ENCODE measurements around the gene ERFL.

DNA sequence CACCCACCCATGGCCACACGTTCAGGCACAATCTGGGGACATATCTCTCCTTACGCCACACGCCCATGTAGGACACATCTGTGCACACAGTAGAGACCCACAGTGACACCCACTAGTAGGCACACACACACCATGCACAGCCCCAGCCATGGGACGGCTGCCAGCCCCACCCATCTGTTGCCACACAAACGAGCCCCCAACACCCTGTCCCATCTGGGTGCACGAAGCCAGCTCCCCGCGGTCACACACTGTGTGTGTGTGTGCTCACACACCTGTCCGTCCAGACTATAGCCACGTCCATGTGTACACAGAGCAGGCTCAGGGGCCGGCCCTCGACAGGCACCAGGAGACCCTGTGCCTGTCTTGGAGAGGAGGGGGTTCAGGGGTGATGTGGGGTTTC lies 10.6 kb downstream of the ERFL start:
- TF ChIP-seq, protein P1, sequence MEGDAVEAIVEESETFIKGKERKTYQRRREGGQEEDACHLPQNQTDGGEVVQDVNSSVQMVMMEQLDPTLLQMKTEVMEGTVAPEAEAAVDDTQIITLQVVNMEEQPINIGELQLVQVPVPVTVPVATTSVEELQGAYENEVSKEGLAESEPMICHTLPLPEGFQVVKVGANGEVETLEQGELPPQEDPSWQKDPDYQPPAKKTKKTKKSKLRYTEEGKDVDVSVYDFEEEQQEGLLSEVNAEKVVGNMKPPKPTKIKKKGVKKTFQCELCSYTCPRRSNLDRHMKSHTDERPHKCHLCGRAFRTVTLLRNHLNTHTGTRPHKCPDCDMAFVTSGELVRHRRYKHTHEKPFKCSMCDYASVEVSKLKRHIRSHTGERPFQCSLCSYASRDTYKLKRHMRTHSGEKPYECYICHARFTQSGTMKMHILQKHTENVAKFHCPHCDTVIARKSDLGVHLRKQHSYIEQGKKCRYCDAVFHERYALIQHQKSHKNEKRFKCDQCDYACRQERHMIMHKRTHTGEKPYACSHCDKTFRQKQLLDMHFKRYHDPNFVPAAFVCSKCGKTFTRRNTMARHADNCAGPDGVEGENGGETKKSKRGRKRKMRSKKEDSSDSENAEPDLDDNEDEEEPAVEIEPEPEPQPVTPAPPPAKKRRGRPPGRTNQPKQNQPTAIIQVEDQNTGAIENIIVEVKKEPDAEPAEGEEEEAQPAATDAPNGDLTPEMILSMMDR (IDR thresholded peaks at IDR 0.05; ENCODE audit: low read depth, low read length): no peak
- no peak for TF ChIP-seq EZH2phosphoT487 (IDR thresholded peaks at IDR 0.05; ENCODE audit: low read depth)

Data from OCI-LY3 (cell line).